Mesothelial cell of epicardium (in vitro differentiated cells): ENCODE data around the gene NEUROG3. TPM values are rescaled to one million over a fixed set of nuclear protein-coding genes. Genes with fewer than 3 reads are reported as not detected.

Experiments
- DNase-seq, 2 experiments: peaks; one replicate each; pipeline ENCODE4 v3.0.0; 2021; ENCODE audit warnings: low spot score in 2 of 2; ENCODE audit not compliant: unreplicated experiment in 2 of 2
- H3K27ac Mint-ChIP-seq: 2 replicates; pipeline ENCODE4 v1.8.0; 2021; ENCODE audit warnings: mixed read lengths
- H3K27me3 Mint-ChIP-seq: 2 replicates; pipeline ENCODE4 v1.8.0; 2021; ENCODE audit warnings: low read depth, mixed read lengths
- H3K36me3 Mint-ChIP-seq: 2 replicates; pipeline ENCODE4 v1.8.0; 2021; ENCODE audit warnings: mixed read lengths
- H3K4me1 Mint-ChIP-seq: 2 replicates; pipeline ENCODE4 v1.8.0; 2021; ENCODE audit warnings: mixed read lengths
- H3K4me3 Mint-ChIP-seq: 2 replicates; pipeline ENCODE4 v1.8.0; 2021; ENCODE audit warnings: mild to moderate bottlenecking, moderate library complexity, mixed read lengths
- H3K9me3 Mint-ChIP-seq: 2 replicates; pipeline ENCODE4 v1.8.0; 2021; ENCODE audit warnings: mixed read lengths
- total RNA-seq: library from RNA; stranded (reverse); gene quantifications from 3 replicates; pipeline ENCODE4 v1.2.1, GENCODE V29; 2021
- TF ChIP-seq, protein P1 (sequence below): fragments of 200-600 bp; sonication (generic); IDR thresholded peaks from one replicate; pipeline ENCODE4 v1.5.0; 2021; ENCODE audit warnings: antibody characterized with exemption; ENCODE audit not compliant: unreplicated experiment

The NEUROG3 gene
- total RNA-seq, 1 donor from 2014 or later: not detected

DNA sequence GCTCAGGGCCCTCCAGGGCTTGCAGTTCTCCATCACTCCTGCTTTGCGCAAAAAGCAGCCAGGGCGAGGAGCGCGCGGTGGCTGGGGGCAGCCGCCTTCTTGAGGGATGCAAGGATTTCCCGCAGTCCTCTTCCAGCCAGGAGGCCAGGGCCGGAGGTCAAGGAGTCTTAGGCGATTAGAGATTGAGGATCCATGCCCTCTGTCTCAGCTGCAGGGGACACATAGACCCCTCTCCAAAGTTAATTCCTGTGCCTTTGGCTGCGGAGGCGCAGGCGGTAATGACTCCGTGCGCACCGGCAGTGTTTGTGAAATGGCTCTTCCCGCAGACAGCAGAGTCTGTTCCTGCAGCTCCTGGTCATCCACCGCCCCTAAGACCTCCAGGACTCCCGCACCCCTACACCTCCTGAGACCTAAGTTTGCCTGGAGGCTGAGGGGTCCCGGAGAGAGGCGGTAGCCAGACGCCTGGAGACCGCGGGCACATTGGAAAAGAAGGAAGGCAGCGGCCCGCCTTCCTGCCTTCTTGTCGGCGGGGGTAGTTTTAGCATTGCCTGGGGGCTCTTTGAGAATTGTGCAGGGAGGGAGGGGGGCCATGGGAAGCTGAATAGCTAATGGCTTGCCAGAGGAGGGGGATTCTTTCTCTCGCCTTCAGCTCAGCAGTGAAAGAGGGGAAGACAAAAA is 3.3 kb upstream of the NEUROG3 start:
- Mint-ChIP-seq H3K4me1 (peaks cover 8% of the 10 kb centered on the region), H3K27ac (no peak overlapping the region), H3K9me3 (no peaks in the 10 kb centered on the region), H3K4me3 (no peak overlapping the region), H3K36me3 (no peaks in the 10 kb centered on the region), H3K27me3 (peaks cover 98% of the 10 kb centered on the region)
- TF ChIP-seq, protein P1, sequence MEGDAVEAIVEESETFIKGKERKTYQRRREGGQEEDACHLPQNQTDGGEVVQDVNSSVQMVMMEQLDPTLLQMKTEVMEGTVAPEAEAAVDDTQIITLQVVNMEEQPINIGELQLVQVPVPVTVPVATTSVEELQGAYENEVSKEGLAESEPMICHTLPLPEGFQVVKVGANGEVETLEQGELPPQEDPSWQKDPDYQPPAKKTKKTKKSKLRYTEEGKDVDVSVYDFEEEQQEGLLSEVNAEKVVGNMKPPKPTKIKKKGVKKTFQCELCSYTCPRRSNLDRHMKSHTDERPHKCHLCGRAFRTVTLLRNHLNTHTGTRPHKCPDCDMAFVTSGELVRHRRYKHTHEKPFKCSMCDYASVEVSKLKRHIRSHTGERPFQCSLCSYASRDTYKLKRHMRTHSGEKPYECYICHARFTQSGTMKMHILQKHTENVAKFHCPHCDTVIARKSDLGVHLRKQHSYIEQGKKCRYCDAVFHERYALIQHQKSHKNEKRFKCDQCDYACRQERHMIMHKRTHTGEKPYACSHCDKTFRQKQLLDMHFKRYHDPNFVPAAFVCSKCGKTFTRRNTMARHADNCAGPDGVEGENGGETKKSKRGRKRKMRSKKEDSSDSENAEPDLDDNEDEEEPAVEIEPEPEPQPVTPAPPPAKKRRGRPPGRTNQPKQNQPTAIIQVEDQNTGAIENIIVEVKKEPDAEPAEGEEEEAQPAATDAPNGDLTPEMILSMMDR: no peak
- DNase-seq: no peak

DNA sequence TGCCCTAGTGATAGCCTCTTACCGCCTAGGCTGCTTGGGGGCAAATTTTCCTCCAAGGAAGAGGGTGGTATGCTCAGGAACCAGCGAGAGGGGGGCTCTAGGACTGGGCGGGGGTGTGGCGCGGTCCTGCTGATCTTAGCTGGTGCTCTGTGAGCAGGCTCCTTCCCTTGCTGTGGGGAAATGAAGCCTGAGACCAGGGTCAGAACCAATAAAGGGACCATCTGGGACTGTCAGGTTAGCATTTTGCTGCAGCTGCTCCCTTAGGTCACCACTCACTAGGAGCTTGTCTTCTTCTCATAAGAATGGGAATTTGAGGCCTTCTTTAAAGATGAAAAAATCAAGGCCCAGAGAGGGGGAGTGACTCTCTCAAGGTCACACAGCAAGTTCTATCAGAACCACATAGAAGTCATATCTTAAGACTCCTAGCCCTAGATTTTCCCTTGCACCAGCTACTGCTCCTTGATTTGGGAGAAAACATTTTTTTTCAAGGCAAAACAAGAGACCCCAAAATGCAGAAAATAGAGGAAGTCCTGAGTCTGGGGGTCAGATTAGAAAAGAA is 2.0 kb upstream of the NEUROG3 start:
- no peak for DNase-seq
- H3K27me3 Mint-ChIP-seq: peaks cover 98% of the 10 kb centered on the region
- no peak overlapping the region for H3K27ac Mint-ChIP-seq
- no peaks in the 10 kb centered on the region for H3K9me3 Mint-ChIP-seq
- H3K4me1 Mint-ChIP-seq: peaks cover 8% of the 10 kb centered on the region
- TF ChIP-seq, protein P1: no peak
- no peak overlapping the region for H3K4me3 Mint-ChIP-seq
- H3K36me3 Mint-ChIP-seq: no peaks in the 10 kb centered on the region

DNA sequence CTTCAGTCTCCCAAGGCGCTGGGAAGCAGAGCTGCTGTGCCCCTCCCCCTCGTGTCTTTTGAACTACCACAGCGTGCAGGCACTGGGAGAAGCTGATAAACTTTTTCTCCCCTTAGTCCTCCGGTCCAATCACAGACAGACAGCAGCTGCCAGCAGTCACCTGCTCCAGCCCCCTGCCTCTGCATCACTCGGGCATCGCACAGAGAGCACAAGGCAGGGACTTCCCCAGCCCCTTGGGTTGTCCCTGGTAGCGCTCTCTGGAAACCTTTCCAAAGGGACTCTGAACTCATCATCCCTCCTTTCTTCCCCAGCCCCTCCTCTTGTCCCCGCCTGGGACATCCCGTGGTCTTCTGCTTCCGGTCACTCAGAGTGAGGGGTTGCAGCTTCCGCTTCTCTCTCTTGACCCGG is 1.4 kb upstream of the NEUROG3 start:
- peaks cover 8% of the 10 kb centered on the region for H3K4me1 Mint-ChIP-seq

DNA sequence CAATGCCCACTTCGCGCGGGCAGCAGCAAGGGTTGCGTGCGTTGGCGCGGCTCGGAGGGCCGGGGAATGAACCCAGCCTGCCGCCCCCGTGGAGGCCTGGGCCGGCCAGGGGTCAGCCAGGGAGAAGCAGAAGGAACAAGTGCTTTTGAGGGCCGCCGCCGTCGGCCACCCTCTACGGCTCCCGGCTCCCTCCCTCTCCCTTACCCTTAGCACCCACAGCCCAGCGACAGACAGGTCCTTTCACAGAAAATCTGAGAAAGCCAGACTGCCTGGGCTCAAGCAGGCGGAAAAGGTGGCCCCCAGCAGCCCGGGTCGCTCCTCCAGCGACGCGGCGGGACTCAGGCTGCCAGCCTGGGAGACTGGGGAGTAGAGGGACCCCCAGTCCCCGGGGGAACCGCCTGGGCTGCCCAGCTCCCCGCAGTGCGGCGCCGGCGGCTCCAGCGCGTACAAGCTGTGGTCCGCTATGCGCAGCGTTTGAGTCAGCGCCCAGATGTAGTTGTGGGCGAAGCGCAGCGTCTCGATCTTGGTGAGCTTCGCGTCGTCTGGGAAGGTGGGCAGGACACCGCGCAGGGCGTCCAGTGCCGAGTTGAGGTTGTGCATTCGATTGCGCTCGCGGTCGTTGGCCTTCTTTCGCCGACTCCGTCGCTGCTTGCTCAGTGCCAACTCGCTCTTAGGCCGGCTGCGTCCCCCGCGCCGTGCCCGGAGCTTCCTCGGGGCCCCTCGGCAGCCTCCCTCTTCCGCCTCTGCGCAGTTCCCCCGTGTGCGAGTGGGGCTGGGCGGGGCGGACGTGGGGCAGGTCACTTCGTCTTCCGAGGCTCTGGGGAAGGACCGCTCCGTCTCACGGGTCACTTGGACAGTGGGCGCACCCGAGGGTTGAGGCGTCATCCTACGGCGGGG is 815 bp downstream of the NEUROG3 start:
- TF ChIP-seq, protein P1: no peak
- Mint-ChIP-seq H3K9me3 (no peaks in the 10 kb centered on the region), H3K4me1 (peaks cover 8% of the 10 kb centered on the region), H3K36me3 (no peaks in the 10 kb centered on the region), H3K27me3 (peaks cover 98% of the 10 kb centered on the region), H3K4me3 (peak overlapping the region; percentile 20), H3K27ac (no peak overlapping the region)
- DNase-seq: no peak

More for the DNA sequence above, 1.4 kb upstream of the NEUROG3 start:
- Mint-ChIP-seq H3K9me3 (no peaks in the 10 kb centered on the region), H3K4me3 (no peak overlapping the region), H3K36me3 (no peaks in the 10 kb centered on the region), H3K27me3 (peaks cover 98% of the 10 kb centered on the region), H3K27ac (no peak overlapping the region)
- DNase-seq: no peak
- TF ChIP-seq, protein P1: no peak

DNA sequence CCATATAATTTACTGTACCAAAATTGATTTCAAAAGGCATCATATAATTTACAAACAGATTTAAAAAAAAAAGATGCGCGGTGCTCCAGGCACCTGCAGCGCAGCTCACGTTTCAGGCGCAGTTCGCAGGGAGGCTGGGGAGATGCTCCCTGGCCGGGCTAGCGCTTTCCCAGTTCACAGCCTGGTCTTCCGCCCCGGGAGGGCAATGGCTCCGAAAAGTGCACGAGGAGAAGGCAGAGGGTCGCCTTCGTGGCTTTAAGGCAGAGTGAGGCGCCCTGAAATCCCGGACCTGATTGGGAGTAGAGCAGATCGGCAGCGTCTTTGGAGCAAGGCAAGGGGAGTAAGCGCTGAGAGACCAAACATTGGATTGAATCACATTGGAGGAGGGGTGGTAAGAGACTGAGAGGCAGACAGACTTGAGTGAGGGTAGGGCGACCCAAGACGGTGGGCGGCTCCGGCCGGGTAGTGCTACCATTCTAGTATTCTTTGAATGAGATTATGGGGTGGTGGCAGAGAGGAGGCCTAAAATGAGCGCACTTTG is 1.5 kb downstream of the NEUROG3 start:
- no peak overlapping the region for H3K4me3 Mint-ChIP-seq
- H3K36me3 Mint-ChIP-seq: no peaks in the 10 kb centered on the region
- H3K27me3 Mint-ChIP-seq: peaks cover 98% of the 10 kb centered on the region
- no peak overlapping the region for H3K27ac Mint-ChIP-seq
- TF ChIP-seq, protein P1: no peak
- no peaks in the 10 kb centered on the region for H3K9me3 Mint-ChIP-seq
- DNase-seq: no peak
- peaks cover 8% of the 10 kb centered on the region for H3K4me1 Mint-ChIP-seq
